Muscle of back (tissue), 11 donors: ENCODE data around the gene ITGA11. TPM values are rescaled to one million over a fixed set of nuclear protein-coding genes. Genes with fewer than 3 reads are reported as not detected.
A peak's percentile ranks its signal among the peaks of the same experiment; 100 is the strongest.

ENCODE experiments used
- DNase-seq, 3 donors: peaks; one replicate each; pipeline versions ENCODE4 v3.0.0 to v3.0.0-alpha.2; 2013
- polyA plus RNA-seq, 10 donors: library from polyadenylated mRNA; unstranded; fragments of 120-200 nt; gene quantifications; one replicate each; pipeline ENCODE4 v1.2.1, GENCODE V29; 2013; ENCODE audit not compliant: insufficient read length in 10 of 10

The ITGA11 gene
- polyA plus RNA-seq, 10 donors = 2.2 to 10.9 (median 5.7) TPM

DNA sequence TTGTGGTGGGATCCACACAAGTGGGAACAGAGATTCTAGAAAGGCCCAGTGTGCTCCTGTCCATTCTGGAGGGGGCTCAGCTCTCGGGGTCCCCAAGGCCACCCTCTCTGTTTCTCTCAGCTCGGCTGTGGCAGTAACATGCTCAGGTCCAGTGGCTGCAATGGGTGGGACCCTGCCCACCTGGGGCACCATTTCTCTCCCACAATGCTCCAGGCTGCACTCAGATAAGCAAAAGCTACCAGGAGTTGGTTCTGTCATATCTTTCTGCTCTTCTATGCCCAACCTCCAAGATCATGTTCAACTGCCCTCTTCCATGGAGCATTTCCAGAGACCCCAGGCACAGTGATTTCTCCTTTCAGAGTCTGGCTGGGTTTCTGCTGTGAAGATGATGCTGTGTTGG is 40.8 kb downstream of the ITGA11 start:
- DNase-seq = no peak

DNA sequence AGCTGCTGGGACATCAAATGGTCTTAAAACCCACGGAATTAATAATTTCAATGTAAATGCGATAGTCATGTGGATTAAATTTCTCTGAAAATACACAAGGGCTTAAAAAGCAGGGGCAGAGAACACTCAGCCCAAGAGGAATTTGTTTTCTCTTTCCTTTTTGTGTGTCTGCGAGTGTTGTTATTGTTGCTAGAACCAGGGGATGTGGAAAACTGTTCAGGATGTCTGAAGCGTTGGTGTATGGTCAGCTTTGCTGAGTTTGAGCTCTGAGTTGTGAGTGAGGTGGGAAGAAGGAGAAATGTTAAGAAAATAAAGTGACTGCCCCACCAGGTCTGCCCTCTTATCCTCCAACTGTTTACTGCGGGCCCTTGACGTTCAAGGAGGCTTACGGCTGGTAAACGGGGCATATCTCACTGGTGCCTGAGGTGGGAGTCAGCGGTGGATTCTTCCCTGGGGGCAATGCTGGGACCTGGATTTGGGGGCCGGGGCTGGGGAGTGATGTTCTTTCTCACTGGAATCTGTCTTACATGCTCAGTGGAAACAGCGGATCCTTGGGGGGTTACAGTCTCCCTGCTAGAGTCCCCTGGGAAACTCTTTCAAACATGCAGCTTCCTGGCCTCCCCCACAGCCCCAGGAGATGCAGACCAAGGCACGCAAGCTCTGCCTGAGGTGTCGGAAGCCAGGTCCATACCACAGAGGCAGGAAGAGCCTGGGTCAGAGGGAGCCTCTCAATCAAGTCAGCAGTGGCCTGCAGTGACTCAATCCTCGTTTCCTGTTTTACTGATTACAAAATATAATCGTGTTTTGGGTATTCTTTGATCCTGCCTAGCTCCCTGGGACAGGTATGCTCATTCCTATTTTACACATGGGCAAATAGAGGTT is 41.8 kb downstream of the ITGA11 start:
- peak in 1 of 3 donors; percentile 47 for DNase-seq

DNA sequence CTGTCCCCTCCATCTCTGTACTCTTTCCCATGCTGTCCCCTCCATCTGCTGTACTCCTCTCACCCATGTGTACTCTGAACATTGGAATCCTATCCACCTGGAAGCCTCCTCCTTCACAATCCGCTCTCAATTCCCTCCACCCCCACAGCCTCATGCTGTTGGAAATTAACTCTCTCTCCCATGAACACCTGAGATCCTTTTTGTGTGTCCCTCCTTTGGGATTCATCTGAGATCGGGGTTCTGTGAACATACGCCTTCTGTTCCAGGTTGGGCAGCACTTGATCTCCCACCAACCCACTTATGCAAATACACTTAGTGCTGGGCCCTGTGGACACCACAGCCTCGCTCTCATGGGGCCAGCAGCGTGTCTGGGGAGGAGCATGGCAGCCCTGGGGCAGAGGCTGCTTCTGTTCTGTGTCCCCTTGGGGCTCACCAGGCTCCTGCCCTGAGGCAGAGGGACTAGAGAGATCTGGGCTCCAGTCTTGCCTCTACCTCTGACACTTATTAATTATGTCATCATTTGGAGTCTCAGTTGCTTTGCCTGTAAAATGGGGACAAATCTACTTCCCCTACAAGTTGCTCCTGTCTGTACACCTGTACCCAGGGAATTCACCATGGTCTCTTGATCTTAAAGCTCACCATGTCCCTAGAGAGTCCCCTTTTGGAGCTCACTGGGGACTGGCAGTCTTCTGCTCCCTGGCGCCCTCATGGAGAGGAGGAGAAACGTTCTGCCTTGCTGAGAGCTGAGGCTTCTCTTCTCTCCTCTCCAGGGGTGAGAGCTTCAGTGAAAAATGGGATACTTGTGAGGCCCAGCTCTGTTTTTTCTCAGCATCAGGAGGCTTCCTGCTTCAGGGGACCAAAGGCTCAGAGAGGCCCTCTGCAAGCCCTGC is 42.7 kb downstream of the ITGA11 start:
- DNase-seq = no peak

DNA sequence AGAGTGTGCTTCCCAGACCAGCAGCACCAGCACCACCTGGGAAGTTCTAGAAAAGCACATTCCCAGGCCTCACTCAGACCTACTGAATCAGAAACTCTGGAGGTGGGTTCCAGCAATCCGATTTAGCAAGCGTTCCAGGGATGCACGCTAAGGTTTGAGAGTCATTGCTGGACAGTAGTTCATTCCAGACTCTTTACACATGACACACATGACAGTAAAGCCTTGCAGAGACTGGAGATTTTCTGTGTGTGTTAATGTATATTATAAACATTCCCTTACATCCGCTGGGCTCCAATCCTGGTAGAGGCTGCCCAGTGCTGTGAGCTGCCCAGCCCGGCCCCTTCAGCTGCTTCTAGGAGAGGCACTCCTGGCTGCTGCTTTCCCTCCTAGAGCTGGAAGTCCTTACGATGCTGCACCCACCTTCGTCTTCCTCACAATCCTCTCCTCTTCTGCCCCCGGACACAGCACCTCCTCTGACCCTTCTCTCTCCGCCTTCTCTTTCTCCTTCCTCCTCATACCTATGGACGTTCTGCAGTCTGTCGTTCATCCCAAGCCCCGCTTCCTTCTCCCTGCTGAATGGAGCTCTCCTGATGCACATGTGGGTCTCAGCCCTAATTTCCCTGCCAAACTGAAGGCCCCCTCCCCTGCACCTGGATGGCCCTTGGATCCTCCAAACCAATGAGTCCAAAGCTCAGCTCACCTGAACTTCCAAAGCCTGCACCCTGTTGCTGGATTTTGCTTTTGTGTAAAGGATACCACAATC is 44.4 kb downstream of the ITGA11 start:
- no peak for DNase-seq

DNA sequence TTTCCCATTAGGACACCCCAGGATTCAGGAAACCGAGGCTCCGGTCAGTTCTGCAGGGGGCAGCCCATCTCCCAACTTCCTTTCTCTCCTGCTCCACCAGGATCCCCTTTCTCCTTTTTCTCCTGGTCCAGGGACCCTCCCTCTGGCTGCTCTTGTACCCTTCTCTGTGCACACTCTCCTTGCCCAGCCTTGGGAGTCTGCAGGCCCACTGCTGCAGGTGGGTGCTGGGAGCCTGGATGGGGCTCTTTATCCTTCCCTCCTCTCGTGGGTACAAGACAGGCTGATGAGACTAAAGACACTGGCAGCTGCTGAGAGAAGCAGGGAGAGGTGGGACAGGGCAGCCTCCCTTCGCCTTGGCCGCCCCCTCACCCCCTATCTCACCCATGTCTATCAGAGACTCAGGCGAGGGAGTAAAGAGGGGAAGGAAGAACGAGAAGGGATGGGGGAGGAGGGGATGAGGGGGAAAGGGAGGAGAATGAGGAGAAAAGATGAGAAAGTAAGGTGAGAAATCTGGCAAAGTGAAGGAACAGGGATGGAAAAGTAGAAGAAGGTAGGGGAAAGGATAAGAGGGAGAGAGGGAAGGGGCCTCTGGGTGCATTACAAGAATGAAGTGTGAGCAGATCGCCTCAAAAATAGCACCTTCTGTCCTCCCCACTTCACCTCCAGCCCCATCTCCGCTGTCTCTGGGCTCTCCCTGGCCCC is 45.2 kb downstream of the ITGA11 start:
- DNase-seq = no peak

DNA sequence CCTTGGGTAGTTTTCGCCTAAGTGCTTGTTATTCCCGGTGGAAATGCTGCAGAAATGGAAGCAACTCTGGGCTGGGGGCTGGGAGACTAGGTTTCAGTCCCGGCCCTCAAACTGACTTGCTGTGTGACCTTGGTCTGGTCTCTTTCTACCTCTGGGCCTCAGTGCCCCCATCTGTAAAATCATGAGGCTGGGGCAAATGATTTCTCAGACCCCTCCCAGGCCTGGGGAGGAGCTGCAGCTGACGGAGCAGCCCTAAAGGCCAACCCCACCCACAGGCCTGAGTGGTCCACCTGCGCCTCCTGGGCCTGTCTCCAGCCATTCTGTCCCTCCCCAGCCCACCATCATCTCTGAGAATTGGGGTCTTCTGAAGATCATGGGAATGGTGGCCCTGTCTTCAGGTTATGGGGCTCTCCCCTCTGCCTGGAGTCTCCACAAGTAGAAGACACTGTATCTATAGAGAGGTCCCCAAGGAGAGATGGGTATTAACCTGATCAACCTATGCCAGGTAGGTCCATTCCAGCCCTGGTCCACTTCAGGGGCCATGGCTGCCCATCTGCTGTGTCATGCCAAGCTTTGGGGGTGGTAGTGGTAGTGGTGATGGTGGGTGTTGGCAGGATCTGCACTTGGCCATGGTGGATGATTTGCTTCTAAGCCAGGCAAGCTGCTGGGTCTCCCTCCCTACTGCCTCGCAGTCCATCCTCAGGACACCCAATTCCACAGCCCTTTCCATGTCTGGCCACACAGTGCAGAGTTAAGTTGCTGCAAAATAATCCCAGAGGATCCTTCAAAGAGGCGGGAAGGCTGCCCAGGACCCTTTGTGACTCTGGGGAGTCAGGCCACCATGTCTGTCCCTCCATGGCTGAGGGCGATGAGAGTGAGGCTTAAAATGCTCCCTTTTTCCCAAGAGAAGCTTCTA is 46.0 kb downstream of the ITGA11 start:
- no peak for DNase-seq

DNA sequence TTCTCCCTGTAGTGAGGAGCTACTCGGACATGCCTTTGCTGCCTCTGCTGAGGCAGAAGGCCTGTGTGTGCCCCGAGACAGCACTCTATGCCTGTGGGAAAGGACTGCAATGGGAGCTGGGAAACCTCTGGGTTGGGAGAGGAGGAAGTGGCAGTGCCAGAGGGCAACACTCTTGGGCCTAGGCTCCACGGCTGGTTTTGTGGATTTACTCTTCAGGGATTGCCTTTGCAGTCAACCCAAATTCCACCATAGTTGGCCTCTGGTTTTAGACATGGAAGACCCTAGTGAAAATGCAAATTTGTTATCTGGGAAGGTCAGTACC is 46.8 kb downstream of the ITGA11 start:
- DNase-seq = no peak

DNA sequence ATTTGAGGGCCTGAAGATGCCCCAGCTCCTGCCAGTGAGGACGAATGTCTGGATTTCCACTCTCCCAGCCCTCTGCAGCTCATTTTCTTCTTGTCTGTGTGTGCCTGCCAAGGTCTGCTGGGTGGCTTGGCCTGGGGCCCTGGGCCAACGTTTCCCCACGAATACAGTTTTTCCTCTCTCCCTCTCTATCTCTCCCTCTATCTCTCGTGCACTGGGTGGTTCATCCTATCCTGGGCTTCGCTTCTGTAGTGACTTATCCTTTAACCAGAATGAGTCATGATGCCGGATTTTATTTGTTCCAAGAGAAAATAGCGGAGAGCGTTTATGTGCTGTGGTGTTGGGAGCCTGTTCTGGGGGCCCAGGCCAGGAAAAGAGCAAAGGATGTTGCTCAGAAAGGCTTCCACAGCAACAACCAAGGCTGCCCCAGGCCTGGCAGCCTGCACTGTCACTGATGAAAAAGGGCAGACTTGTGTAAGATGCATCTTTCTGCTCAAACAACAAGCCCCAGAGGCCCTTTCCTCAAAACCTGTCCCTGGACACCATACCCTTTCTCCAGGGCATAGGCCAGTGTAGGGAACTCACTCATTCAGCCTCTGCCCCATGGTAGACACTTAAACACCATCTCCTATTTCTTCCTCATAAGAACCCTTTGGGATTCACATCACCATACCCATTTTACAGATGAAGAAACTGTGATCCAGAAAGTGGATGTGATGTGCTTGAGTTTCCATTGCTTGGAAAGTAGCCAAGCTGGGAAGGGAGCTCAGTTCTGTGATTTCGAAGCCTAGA is 47.3 kb downstream of the ITGA11 start:
- peak in 2 of 3 donors; percentile 45 to 91 for DNase-seq

DNA sequence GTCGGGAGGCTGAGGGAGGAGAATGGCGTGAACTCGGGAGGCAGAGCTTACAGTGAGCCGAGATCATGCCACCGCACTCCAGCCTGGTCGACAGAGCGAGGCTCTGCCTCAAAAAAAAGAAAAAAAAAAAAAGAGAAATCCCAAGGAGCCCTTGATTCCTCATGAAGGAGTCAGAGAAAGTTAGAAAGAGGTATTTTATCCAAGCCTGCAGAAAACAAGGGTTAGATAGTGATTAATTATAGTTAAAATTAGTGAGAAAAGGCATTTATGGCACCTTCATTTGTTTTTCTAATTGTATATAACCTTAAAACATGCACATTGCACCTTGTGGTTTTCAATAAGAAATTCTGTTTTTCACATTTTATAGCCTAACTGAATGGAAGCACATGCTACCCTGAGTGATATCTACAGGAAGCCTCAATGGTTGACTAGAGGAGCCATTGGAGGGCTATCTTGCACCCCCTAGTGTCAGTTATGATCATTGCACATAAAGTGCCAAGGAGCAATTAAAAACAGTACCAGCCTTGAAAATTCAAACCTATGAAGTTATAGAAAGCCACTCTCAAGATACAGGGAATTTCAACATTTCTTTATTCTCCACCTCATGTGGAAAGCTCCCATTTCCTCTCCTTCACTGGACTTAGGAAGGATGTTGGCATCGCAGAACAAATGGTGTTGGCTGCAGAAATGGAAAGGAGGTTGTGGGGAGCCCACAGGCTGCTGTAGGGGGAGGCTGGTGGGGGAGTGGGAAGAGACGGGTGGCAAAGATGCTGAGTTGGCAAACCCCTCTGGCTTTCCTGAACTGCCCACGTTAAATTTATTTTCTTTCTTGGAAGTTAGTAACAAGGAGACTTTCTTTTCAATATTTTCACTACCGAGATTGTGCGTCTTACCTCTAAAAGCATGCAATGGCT is 48.5 kb downstream of the ITGA11 start:
- no peak for DNase-seq

DNA sequence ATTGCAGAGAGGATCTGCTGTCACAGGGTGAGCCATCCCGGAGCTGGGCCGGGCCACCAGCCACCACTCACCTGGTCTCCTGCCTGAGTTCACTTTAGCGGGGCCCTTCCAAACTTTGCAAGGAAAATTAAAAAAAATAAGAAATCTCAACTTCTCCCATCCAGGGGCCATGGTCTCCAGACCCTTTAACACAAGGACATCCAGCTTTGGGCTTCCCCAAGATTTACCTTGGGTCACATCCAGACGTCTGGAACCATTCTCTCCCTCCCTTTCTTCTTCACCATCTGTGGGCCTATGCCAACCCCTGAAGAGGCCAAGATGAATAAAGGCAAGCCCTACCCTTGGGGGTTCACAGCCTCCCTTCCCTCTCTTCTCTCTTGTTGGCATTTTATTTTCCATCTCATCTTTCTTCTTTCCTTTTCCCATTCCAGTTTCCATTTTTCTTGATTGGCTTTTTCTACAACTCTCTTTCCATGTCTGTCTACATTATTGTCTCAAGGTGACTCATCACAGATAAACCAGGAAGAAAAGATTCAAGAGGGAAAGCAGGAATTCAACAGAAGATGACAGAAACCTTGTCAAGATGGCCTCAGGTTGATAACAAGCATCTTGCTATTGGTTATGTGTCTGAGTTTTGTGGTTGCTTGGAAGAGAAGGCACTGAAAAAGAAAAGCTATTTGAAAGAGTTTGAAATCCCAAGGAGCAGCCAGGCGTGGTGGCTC is 49.5 kb downstream of the ITGA11 start:
- DNase-seq = no peak

DNA sequence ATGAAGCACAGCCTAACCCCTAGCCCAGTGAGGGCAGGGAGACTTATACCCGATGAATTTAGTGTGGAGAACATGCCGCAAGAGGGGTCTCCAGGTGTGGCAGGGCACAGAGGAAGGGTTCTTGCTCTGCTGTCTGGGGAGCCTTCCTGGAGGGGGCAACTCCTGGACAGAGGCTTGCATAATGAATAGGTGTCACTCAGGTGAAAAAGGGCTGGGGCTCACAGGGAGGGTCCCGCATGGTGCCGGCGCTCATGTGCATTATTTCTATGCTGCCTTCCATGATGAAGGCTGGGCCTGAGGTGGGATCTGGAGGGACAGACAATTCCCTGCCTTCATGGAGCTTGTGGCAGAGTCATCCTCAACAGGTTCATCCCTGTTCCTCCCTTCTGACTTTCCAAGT is 51.5 kb downstream of the ITGA11 start:
- no peak for DNase-seq

DNA sequence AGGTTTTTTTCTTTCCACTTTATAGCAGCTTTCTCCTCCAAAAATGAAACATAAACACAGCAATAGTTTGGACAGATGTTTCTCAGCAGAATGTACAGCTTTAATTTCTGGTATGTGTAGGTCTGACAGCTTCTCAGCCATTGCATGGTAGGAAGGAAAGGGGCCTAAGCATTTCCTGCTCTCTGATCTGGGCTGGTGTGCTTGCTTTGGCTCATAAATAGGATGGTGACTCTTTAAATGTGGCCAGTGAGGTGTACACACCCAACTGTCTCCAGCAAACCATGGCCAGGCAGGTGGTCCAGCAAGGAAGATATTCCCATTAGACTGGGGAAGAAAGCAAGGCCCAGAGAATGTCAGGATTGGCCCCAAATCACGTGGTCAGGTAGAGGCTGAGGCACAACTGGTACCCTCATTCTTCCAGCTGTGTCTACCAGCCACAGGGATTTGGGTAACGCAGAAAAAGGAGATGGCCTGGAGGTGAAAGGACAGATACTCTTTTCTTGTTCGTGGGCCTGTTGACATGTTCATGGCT is 52.1 kb downstream of the ITGA11 start:
- no peak for DNase-seq

DNA sequence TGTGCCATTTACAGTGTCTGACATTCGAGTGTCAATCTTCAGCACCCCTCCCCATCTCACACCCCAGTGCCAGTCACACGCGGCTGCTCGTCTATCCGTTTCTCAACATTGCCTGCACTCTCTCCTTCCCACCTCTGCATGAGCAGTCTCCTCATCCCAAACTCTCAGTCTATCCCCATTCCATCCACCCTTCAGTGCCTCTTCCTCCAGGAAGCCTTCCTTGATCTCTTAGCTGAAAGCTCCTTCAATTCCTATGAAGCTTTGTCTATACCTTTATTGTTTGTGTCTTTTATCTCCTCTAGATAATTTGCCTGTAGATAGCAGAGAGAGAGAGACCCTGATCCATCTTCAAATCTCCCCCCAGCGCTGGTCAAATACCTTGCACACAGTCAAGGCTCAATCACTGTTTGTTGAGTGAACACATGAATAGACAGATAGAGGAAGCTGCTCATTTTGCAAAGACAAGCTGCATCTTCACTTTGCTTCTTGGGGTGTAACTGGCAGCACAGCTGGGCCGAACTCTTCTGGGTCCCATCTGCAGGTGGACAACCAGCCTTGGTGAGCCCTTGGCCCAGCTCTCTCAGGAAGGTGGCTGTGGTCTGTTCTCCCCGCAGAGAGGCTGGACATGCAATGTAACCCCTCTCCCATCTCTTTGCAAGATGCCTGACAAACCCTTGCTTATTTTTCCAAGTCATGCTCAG is 52.8 kb downstream of the ITGA11 start:
- DNase-seq = no peak

DNA sequence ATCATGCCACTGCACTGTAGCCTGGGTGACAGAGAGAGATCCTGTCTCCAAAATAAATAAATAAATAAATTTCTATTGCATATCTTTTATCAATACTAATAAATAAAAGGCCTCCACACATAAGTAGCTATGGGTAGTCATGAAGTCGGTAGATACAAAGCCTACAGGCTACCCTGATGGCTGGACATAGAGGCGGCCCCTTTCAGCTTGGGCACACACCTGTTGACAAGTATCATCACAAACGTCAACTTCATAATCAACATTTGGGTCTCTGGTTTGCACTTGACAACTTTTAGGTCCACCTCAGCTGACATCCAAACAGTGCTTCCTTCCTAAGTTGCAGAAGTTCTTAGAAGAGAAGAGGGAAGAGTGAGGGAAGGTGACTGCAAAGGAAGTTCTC is 53.4 kb downstream of the ITGA11 start:
- no peak for DNase-seq

DNA sequence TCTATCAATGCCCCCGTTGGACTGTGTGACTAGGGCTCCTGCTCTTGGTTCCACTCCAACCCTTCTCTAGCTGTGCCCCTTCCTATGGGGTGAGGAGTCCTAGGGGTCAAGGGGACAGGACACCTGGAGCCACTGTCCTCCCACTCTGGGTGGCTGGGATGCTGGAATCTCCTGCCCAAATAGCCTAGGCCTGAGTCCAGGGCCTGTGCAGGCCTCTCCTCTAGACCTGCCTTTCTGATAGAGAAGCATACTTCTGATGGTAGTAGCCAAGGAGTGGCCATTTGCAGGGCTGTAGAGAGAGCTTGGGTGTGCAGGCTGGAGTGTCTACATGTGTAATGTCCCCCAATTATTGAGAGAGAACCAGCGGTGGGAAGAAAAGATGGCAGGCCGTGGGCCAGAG is 54.2 kb downstream of the ITGA11 start:
- DNase-seq = no peak

DNA sequence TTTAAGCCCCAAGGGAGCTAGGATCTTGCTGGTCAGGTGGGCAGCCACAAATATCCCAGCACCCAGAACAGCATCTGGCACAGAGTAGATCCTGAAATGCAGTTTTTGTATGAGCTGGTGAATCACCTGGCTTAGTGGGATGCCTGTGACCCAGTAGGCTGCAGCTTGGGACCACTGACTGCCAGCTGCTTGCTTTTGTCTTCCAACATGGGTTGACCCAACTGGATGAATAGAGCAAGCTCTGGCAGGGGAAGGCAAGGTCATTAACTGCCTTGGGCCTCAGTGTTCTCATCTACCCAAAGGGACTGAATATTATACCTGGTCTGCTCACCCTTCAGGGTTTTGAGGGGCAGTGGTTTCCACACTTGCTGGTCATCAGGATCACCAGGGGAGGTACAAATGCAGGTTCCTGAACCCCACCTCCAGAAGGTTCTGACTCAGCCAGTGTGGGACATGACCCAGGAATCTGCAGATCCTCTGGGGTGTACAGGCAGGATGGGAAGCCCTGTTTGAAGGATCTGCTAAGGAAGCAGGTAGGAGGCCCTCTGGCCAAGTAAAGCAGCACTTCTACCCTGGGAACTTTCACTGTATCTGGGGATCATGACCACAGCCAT is 55.4 kb downstream of the ITGA11 start:
- no peak for DNase-seq
